ENCODE data around the gene EFNA5. TPM values are rescaled to one million over a fixed set of nuclear protein-coding genes. Genes with fewer than 3 reads are reported as not detected.

EFNA5 gene
- total RNA-seq, 1 experiment from 2014 or later, result 0.22 TPM

- BruUV-seq (replicated peaks), result no TSS peak
- H3K79me2 ChIP-seq (ENCODE audit: insufficient read depth, low read length), result no peaks in the 10 kb centered on the region
- no peak overlapping the region for H3K9ac ChIP-seq (ENCODE audit: low read length)
- no peaks in the 10 kb centered on the region for H3K4me1 ChIP-seq (ENCODE audit: control insufficient read depth in 1 of 2, insufficient read depth in 2 of 2, low read length in 2 of 2)
- H3K27ac ChIP-seq (ENCODE audit: low read depth, low read length), result no peak overlapping the region
- ChIA-PET CTCF (no interaction called here), POLR2A (no interaction called here), RAD21 (ENCODE audit: low non-redundant PET in 1 of 2, low total read pairs in 2 of 2, uncharacterized antibody in 2 of 2, unreplicated experiment in 2 of 2) (no interaction called here)
- no peaks in the 10 kb centered on the region for H3K9me2 ChIP-seq (ENCODE audit: insufficient read depth)
- intact Hi-C loops (cut with micrococcal nuclease), result no loop called here
- no peaks in the 10 kb centered on the region for H3K27me3 ChIP-seq (ENCODE audit: insufficient read depth, low read length)
- DNase-seq (ENCODE audit: low read depth, low spot score) (no peak), ATAC-seq (no peak)
- TF ChIP-seq, protein P1, sequence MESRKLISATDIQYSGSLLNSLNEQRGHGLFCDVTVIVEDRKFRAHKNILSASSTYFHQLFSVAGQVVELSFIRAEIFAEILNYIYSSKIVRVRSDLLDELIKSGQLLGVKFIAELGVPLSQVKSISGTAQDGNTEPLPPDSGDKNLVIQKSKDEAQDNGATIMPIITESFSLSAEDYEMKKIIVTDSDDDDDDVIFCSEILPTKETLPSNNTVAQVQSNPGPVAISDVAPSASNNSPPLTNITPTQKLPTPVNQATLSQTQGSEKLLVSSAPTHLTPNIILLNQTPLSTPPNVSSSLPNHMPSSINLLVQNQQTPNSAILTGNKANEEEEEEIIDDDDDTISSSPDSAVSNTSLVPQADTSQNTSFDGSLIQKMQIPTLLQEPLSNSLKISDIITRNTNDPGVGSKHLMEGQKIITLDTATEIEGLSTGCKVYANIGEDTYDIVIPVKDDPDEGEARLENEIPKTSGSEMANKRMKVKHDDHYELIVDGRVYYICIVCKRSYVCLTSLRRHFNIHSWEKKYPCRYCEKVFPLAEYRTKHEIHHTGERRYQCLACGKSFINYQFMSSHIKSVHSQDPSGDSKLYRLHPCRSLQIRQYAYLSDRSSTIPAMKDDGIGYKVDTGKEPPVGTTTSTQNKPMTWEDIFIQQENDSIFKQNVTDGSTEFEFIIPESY (IDR thresholded peaks at IDR 0.05; ENCODE audit: extremely low read depth, insufficient replicate concordance, low read length), result no peak
- no peak for TF ChIP-seq SIN3A (IDR thresholded peaks at IDR 0.05; ENCODE audit: low read depth)
- TF ChIP-seq ELF1 (IDR thresholded peaks at IDR 0.05; ENCODE audit: borderline replicate concordance, low read depth), result no peak
- TF ChIP-seq TCF7L2 (IDR thresholded peaks at IDR 0.05; ENCODE audit: borderline replicate concordance, extremely low read depth, insufficient read depth, insufficient read length), result no peak
- TF ChIP-seq, protein P2, sequence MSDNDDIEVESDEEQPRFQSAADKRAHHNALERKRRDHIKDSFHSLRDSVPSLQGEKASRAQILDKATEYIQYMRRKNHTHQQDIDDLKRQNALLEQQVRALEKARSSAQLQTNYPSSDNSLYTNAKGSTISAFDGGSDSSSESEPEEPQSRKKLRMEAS (IDR thresholded peaks at IDR 0.05), result no peak
- TF ChIP-seq, protein P3, sequence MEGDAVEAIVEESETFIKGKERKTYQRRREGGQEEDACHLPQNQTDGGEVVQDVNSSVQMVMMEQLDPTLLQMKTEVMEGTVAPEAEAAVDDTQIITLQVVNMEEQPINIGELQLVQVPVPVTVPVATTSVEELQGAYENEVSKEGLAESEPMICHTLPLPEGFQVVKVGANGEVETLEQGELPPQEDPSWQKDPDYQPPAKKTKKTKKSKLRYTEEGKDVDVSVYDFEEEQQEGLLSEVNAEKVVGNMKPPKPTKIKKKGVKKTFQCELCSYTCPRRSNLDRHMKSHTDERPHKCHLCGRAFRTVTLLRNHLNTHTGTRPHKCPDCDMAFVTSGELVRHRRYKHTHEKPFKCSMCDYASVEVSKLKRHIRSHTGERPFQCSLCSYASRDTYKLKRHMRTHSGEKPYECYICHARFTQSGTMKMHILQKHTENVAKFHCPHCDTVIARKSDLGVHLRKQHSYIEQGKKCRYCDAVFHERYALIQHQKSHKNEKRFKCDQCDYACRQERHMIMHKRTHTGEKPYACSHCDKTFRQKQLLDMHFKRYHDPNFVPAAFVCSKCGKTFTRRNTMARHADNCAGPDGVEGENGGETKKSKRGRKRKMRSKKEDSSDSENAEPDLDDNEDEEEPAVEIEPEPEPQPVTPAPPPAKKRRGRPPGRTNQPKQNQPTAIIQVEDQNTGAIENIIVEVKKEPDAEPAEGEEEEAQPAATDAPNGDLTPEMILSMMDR (IDR thresholded peaks at IDR 0.05 in 2 of 3, conservative IDR thresholded peaks at IDR 0.05 in 1 of 3; ENCODE audit: borderline replicate concordance in 1 of 3, insufficient read depth in 1 of 3, low read depth in 2 of 3, low read length in 2 of 3), result no peak
- TF ChIP-seq YY1 (IDR thresholded peaks at IDR 0.05; ENCODE audit: extremely low read depth, insufficient replicate concordance, low read depth, low read length), result no peak
- TF ChIP-seq FOSL1 (IDR thresholded peaks at IDR 0.05; ENCODE audit: low read depth), result no peak
- TF ChIP-seq ZNF274 (IDR thresholded peaks at IDR 0.05; ENCODE audit: low read depth, low read length), result no peak
- no peak for TF ChIP-seq EGR1 (IDR thresholded peaks at IDR 0.05; ENCODE audit: low read depth)
- no peak for TF ChIP-seq SRF (IDR thresholded peaks at IDR 0.05; ENCODE audit: low read depth)
- no peak for TF ChIP-seq JUND (IDR thresholded peaks at IDR 0.05)
- TF ChIP-seq REST (IDR thresholded peaks at IDR 0.05; ENCODE audit: low read depth), result no peak
- no peaks in the 10 kb centered on the region for H4K20me1 ChIP-seq (ENCODE audit: insufficient read depth)
- H3K4me3 ChIP-seq (replicated peaks in 1 of 2; ENCODE audit: low read depth in 1 of 2, low read length in 2 of 2), result no peak overlapping the region
- no peaks in the 10 kb centered on the region for H3K9me3 ChIP-seq (ENCODE audit: control insufficient read depth in 1 of 2, insufficient read depth in 1 of 2, low read depth in 1 of 2, low read length in 2 of 2)
- no peak overlapping the region for H2AFZ ChIP-seq (ENCODE audit: low read depth, low read length, poor library complexity, severe bottlenecking)
- no peaks in the 10 kb centered on the region for H3K36me3 ChIP-seq (ENCODE audit: control insufficient read depth in 1 of 2, insufficient read depth in 2 of 2, low read length in 2 of 2)
- H3K4me2 ChIP-seq (ENCODE audit: low read length), result no peak overlapping the region
Measured at GRCh38 chr5:107504424-107504823, 166.3 kb downstream of the EFNA5 start.
